Measurements from ENCODE around the gene PTPDC1.
"Not testable (repeated sequence)": the region's sequence is repeated elsewhere in the genome, so short reads cannot be mapped to it uniquely, and the experiment has no call there.

The PTPDC1 gene

GRCh38 chr9:94094219-94095145, 10.2 kb downstream of the PTPDC1 start:
- DNase-seq: not testable (repeated sequence)

- no peak for DNase-seq
Observed at GRCh38 chr9:94096819-94097577, 12.7 kb downstream of the PTPDC1 start.

GRCh38 chr9:94097788-94098414, 13.6 kb downstream of the PTPDC1 start:
- no peak for DNase-seq

- DNase-seq: no peak
Observed at GRCh38 chr9:94100152-94100879, 16.1 kb downstream of the PTPDC1 start.

GRCh38 chr9:94101162-94101853, 17.0 kb downstream of the PTPDC1 start:
- no peak for DNase-seq

- no peak for DNase-seq
Observed at GRCh38 chr9:94108584-94108983, 24.3 kb downstream of the PTPDC1 start.

- DNase-seq: no peak
Observed at GRCh38 chr9:94110821-94111252, 26.6 kb downstream of the PTPDC1 start.

GRCh38 chr9:94111446-94111845, 27.2 kb downstream of the PTPDC1 start:
- DNase-seq: no peak

- DNase-seq: no peak
Observed at GRCh38 chr9:94112716-94113465, 28.6 kb downstream of the PTPDC1 start.

GRCh38 chr9:94120088-94120487, 35.8 kb downstream of the PTPDC1 start:
- DNase-seq: not testable (repeated sequence)

- no peak for DNase-seq
Observed at GRCh38 chr9:94120854-94121376, 36.7 kb downstream of the PTPDC1 start.

- DNase-seq: no peak
Observed at GRCh38 chr9:94126844-94127243, 42.6 kb downstream of the PTPDC1 start.

- DNase-seq: no peak
Observed at GRCh38 chr9:94127806-94128205, 43.5 kb downstream of the PTPDC1 start.

- no peak for DNase-seq
Observed at GRCh38 chr9:94128580-94128979, 44.3 kb downstream of the PTPDC1 start.

GRCh38 chr9:94134629-94135028, 50.4 kb downstream of the PTPDC1 start:
- no peak for DNase-seq

GRCh38 chr9:94135222-94135621, 51.0 kb downstream of the PTPDC1 start:
- peak; percentile 28 for DNase-seq

GRCh38 chr9:94139672-94140417, 55.6 kb downstream of the PTPDC1 start:
- peak; percentile 71 for DNase-seq

- no peak for DNase-seq
Observed at GRCh38 chr9:94140418-94140780, 56.1 kb downstream of the PTPDC1 start.

- no peak for DNase-seq
Observed at GRCh38 chr9:94140791-94141790, 56.8 kb downstream of the PTPDC1 start.

Measured in eye (tissue), 1 donor.